ENCODE measurements around the gene FRMD4B.

DNA sequence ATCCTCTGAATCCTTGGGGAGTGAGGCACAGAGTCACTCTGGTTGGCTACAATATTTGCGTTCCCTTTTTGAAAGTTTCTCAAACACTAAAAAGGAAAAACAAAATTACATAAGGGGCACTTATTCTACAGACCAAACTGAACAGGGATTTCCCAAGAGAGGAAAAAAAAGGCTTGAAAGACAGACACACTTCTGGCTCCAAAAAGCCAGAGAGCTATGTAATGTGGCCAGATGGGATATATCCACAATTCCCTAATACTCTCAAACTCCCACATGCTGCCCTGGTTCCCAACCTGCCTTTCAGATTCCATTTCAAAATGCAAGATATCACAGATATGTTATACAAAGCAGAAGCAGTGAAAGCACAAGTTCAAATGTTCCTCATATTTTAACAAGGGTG lies 1.6 kb downstream of the FRMD4B start:
- TF ChIP-seq GATA3 (IDR thresholded peaks at IDR 0.05; ENCODE audit: low read depth, low read length) (no peak), GATA2 (IDR thresholded peaks at IDR 0.05; ENCODE audit: low read depth, low read length) (no peak)
